Measurements from ENCODE around the gene UPF2.

- no peak for TF ChIP-seq CTCF (IDR thresholded peaks at IDR 0.05; ENCODE audit: low read length)
- TF ChIP-seq EZH2 (optimal IDR thresholded peaks at IDR 0.05; ENCODE audit: low read depth, low read length), result no peak
- TF ChIP-seq EZH2phosphoT487 (IDR thresholded peaks at IDR 0.05; ENCODE audit: low read length), result no peak
Measured at GRCh38 chr10:11877591-11877905, 165.1 kb downstream of the UPF2 start.
